Astrocyte of the cerebellum (primary cell): ENCODE measurements around the gene CCNYL1.
"Not testable (repeated sequence)": the region's sequence is repeated elsewhere in the genome, so short reads cannot be mapped to it uniquely, and the experiment has no call there.

Source experiments
- DNase-seq: peaks from one replicate; pipeline ENCODE4 v3.0.0-alpha.2; 2011; ENCODE audit warnings: low read depth
- H3K4me3 ChIP-seq: 2 replicates; pipeline ENCODE4 v1.5.1; 2011; ENCODE audit warnings: mild to moderate bottlenecking, low read depth, low read length, moderate library complexity
- CTCF ChIP-seq: IDR thresholded peaks from 2 replicates; pipeline ENCODE4 v1.5.1; 2012; ENCODE audit warnings: low read length, low read depth, moderate library complexity, mild to moderate bottlenecking; ENCODE audit errors: missing control alignments
- in situ Hi-C: cut with HindIII; loops from 2 replicates; pipeline ENCODE4 v1.10.0; 2017; ENCODE audit warnings: low sequenced_read_pairs

The CCNYL1 gene

DNA sequence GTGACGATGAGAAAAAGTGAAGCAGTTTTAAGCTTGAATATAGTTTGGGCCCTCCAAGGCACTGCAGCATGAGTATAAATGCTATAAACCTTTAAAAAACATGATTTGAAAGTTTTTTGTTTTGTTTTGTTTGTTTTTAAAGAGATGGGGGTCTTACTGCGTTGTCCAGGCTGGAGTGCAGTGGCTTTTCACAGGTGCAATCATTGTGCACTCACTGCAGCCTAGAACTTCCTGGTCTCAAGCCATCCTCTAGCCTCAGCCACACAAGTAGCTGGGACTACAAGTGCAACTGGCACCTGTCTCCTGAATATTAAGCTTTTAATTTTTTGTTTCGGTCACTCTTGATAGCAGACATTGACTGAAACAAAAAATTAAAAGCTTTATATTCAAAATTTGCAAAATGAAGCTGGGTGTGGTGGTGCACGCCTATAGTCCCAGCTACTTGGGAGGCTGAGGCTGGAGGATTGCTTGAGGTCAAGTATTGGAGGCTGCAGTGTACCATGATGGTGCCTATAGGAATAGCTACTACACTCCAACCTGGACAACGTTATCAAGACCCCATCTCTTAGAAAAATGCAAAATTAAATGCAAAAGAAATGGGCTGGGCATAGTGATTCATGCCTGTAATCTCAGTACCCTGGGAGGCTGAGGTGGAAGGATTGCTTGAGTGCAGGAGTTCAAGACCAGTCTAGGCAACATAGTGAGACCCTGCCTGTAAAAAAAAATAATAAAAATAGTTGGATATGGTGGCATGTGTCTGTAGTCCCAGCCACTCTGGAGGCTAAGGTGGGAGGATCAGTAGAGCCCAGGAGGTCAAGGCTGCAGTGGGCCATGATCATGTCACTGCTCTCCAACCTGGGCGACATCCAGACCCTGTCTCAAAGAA is 43.3 kb downstream of the CCNYL1 start:
- no peak for DNase-seq
- no peak overlapping the region for H3K4me3 ChIP-seq
- TF ChIP-seq CTCF, result no peak
- in situ Hi-C loops, result loop anchor here (10.0 kb wide), 1 partner anchor 270 kb away; the partner anchor contains the start of gene PLEKHM3

DNA sequence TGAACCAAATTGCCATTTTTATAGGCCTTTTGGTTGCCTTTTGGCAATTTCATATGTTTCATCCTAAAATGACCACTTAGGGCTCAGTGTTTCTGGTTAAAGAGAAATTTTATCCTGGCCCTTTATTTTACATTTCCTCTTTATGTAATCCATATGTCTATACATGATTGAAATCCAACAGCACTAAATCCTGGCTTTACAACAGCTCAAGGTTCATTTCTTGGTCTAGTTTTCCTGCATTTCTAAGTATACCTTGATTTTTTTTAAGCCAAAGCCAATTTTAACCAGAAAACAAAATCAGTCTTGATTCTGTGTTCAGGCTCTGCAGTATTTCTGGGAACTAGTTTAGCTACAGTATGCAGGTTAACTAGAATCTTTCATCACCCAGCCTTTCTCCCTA is 46.6 kb downstream of the CCNYL1 start:
- H3K4me3 ChIP-seq, result no peak overlapping the region
- no peak for TF ChIP-seq CTCF
- DNase-seq, result no peak
- in situ Hi-C loops, result loop anchor here (10.0 kb wide), 1 partner anchor 267 kb away; the partner anchor contains the start of gene PLEKHM3

- in situ Hi-C loops, result loop anchor here (10.0 kb wide), 1 partner anchor 265 kb away; the partner anchor contains the start of gene PLEKHM3
- DNase-seq, result no peak
- no peak for TF ChIP-seq CTCF
- H3K4me3 ChIP-seq, result no peak overlapping the region
Observed at GRCh38 chr2:207759890-207760289, 48.5 kb downstream of the CCNYL1 start.

DNA sequence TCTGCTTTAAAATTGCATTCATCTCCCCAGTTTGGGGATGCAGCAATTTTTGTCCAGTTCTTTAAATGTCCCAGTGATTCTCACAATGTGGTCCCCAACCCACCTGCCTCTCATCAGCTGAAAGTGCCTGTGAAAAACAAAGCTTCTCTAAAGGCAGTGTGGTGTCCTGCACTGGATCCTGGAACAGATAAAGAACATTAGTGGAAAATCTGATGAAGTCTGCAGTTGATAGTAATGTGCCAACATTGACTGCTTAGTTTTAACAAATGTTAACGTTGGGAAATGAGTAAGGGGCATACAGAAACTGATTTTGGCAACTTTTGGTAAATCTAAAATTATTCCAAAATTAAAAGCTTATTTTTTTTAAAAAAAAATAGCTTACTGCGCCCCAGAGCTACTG is 49.0 kb downstream of the CCNYL1 start:
- no peak overlapping the region for H3K4me3 ChIP-seq
- DNase-seq, result no peak
- TF ChIP-seq CTCF, result no peak
- in situ Hi-C loops, result no loop called here

DNA sequence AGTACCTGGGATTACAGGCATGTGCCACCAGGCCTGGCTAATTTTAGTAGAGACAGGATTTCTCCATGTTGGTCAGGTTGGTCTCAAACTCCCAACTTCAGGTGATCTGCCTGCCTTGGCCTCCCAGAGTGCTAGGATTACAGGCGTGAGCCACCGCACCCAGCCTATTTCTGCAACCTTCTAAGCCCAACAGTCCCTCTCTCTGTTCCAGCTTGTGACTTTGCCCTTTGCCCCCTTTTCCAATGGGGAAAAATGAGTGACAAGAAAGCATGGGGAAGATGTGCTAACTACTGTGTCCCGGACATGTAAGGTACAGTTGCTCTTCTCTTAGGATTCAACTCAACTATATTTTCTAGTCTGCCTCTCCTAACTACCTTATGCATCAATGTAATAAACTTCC is 50.0 kb downstream of the CCNYL1 start:
- in situ Hi-C loops, DNase-seq, H3K4me3 ChIP-seq: not testable (repeated sequence)

- in situ Hi-C loops, result no loop called here
- no peak overlapping the region for H3K4me3 ChIP-seq
- TF ChIP-seq CTCF, result no peak
- no peak for DNase-seq
Observed at GRCh38 chr2:207762146-207762545, 50.7 kb downstream of the CCNYL1 start.

- in situ Hi-C loops, result no loop called here
- H3K4me3 ChIP-seq, result no peak overlapping the region
- TF ChIP-seq CTCF, result no peak
- no peak for DNase-seq
Observed at GRCh38 chr2:207763303-207763917, 52.0 kb downstream of the CCNYL1 start.
